H9 (cell line): Measurements from ENCODE around the gene DACT2. TPM values are rescaled to one million over a fixed set of nuclear protein-coding genes. Genes with fewer than 3 reads are reported as not detected.

Source experiments
- DNase-seq: peaks from one replicate; pipeline ENCODE4 v3.0.0-alpha.2; 2017
- H2AFZ ChIP-seq: one replicate; pipeline ENCODE4 v1.6.1; 2013; ENCODE audit warnings: mild to moderate bottlenecking, low read length, control low read depth, moderate library complexity
- H2AK5ac ChIP-seq: 2 replicates; pipeline ENCODE4 v1.6.1; 2013; ENCODE audit warnings: low read length, control low read depth, mixed read lengths; ENCODE audit not compliant: insufficient read length
- H2BK120ac ChIP-seq: one replicate; pipeline ENCODE4 v1.6.1; 2013; ENCODE audit warnings: low read depth, mild to moderate bottlenecking, low read length, control low read depth, inconsistent platforms; ENCODE audit not compliant: poor library complexity, severe bottlenecking
- H2BK12ac ChIP-seq: 2 replicates; pipeline ENCODE4 v1.6.1; 2013; ENCODE audit warnings: low read length, control low read depth, mixed read lengths, low read depth; ENCODE audit not compliant: insufficient read length
- H2BK15ac ChIP-seq: 2 replicates; pipeline ENCODE4 v1.6.1; 2013; ENCODE audit warnings: low read depth, low read length, control low read depth
- H2BK20ac ChIP-seq: one replicate; pipeline ENCODE4 v1.6.1; 2013; ENCODE audit warnings: low read depth, mild to moderate bottlenecking, low read length, control low read depth, inconsistent platforms; ENCODE audit not compliant: poor library complexity, severe bottlenecking
- H2BK5ac ChIP-seq: 2 replicates; pipeline ENCODE4 v1.6.1; 2013; ENCODE audit warnings: low read length, control low read depth, mixed read lengths; ENCODE audit not compliant: insufficient read length
- H3K14ac ChIP-seq: 2 replicates; pipeline ENCODE4 v1.6.1; 2013; ENCODE audit warnings: low read length, control low read depth; ENCODE audit not compliant: insufficient read depth
- H3K18ac ChIP-seq: 2 replicates; pipeline ENCODE4 v1.6.1; 2013; ENCODE audit warnings: low read depth, mild to moderate bottlenecking, mixed read lengths, low read length, control low read depth; ENCODE audit not compliant: insufficient read length
- H3K23ac ChIP-seq: 2 replicates; pipeline ENCODE4 v1.6.1; 2013; ENCODE audit warnings: low read length, control low read depth, mixed read lengths, low read depth; ENCODE audit not compliant: insufficient read length
- H3K23me2 ChIP-seq: 2 replicates; pipeline ENCODE4 v1.6.1; 2013; ENCODE audit warnings: low read depth, mild to moderate bottlenecking, mixed read lengths, low read length, control low read depth; ENCODE audit not compliant: insufficient read length, poor library complexity, severe bottlenecking
- H3K27ac ChIP-seq: 2 replicates; pipeline ENCODE4 v1.5.1; 2013; ENCODE audit warnings: low read length, control low read depth, mixed read lengths, low read depth; ENCODE audit not compliant: insufficient read length
- H3K27me3 ChIP-seq: 2 replicates; pipeline ENCODE4 v1.6.1; 2013; ENCODE audit warnings: low read length, control low read depth, inconsistent platforms; ENCODE audit not compliant: insufficient read depth
- H3K4ac ChIP-seq: 2 replicates; pipeline ENCODE4 v1.6.1; 2013; ENCODE audit warnings: low read depth, mild to moderate bottlenecking, control low read depth, inconsistent platforms, low read length, moderate library complexity
- H3K4me1 ChIP-seq: 2 replicates; pipeline ENCODE4 v1.6.1; 2013; ENCODE audit warnings: low read length, control low read depth, inconsistent platforms; ENCODE audit not compliant: insufficient read depth
- H3K4me2 ChIP-seq: 2 replicates; pipeline ENCODE4 v1.6.1; 2013; ENCODE audit warnings: low read length, control low read depth, mixed read lengths; ENCODE audit not compliant: insufficient read length, insufficient read depth
- H3K56ac ChIP-seq: 2 replicates; pipeline ENCODE4 v1.6.1; 2013; ENCODE audit warnings: low read depth, mild to moderate bottlenecking, mixed read lengths, low read length, control low read depth; ENCODE audit not compliant: insufficient read length
- H3K79me1 ChIP-seq: 2 replicates; pipeline ENCODE4 v1.6.1; 2013; ENCODE audit warnings: low read depth, mild to moderate bottlenecking, moderate library complexity, low read length, control low read depth, inconsistent platforms; ENCODE audit not compliant: insufficient read depth, poor library complexity, severe bottlenecking
- H3K79me2 ChIP-seq: 2 replicates; pipeline ENCODE4 v1.6.1; 2013; ENCODE audit warnings: low read length, control low read depth, inconsistent platforms; ENCODE audit not compliant: insufficient read depth
- H3K9ac ChIP-seq: 2 replicates; pipeline ENCODE4 v1.6.1; 2013; ENCODE audit warnings: low read length, control low read depth, mixed read lengths; ENCODE audit not compliant: insufficient read length; ENCODE audit errors: extremely low read depth
- H3K9me3 ChIP-seq: one replicate; pipeline ENCODE4 v1.6.1; 2013; ENCODE audit warnings: low read depth, low read length, inconsistent platforms; ENCODE audit not compliant: control insufficient read depth
- H3T11ph ChIP-seq: one replicate; pipeline ENCODE4 v1.6.1; 2013; ENCODE audit warnings: mild to moderate bottlenecking, low read length, control low read depth, inconsistent platforms
- H4K20me1 ChIP-seq: one replicate; pipeline ENCODE4 v1.6.1; 2013; ENCODE audit not compliant: control insufficient read depth, insufficient read length, insufficient read depth
- H4K5ac ChIP-seq: 2 replicates; pipeline ENCODE4 v1.6.1; 2013; ENCODE audit warnings: low read depth, mild to moderate bottlenecking, mixed read lengths, low read length, control low read depth; ENCODE audit not compliant: insufficient read length
- H4K8ac ChIP-seq: replicated peaks from 2 replicates; pipeline ENCODE4 v1.6.1; 2013; ENCODE audit warnings: low read length, control low read depth, mixed read lengths, low read depth; ENCODE audit not compliant: insufficient read length
- H4K91ac ChIP-seq: 2 replicates; pipeline ENCODE4 v1.6.1; 2013; ENCODE audit warnings: low read depth, mild to moderate bottlenecking, moderate library complexity, mixed read lengths, low read length, control low read depth; ENCODE audit not compliant: insufficient read length
- H3K27ac Mint-ChIP-seq, 3 experiments: 2 replicates in 2 of 3; 3 replicates in 1 of 3; pipeline ENCODE4 v1.8.0; 2020 to 2021; ENCODE audit warnings: mixed read lengths in 3 of 3, mild to moderate bottlenecking in 1 of 3, moderate library complexity in 1 of 3
- H3K27me3 Mint-ChIP-seq: 2 replicates; pipeline ENCODE4 v1.8.0; 2021; ENCODE audit warnings: low read depth, mild to moderate bottlenecking, moderate library complexity, mixed read lengths
- H3K36me3 Mint-ChIP-seq, 3 experiments: 2 replicates in 2 of 3; 3 replicates in 1 of 3; pipeline ENCODE4 v1.8.0; 2020 to 2021; ENCODE audit warnings: low read depth in 3 of 3, mixed read lengths in 3 of 3; ENCODE audit not compliant: insufficient read depth in 1 of 3
- H3K4me1 Mint-ChIP-seq, 2 experiments: 2 replicates each; pipeline ENCODE4 v1.8.0; 2020; ENCODE audit warnings: mixed read lengths in 2 of 2
- H3K4me3 Mint-ChIP-seq, 2 experiments: 2 replicates in 1 of 2; 3 replicates in 1 of 2; pipeline ENCODE4 v1.8.0; 2020 to 2021; ENCODE audit warnings: mild to moderate bottlenecking in 2 of 2, mixed read lengths in 2 of 2, moderate library complexity in 1 of 2
- H3K9me3 Mint-ChIP-seq, 2 experiments: 2 replicates in 1 of 2; 3 replicates in 1 of 2; pipeline ENCODE4 v1.8.0; 2020; ENCODE audit warnings: mild to moderate bottlenecking in 2 of 2, mixed read lengths in 2 of 2, moderate library complexity in 1 of 2
- CTCF ChIP-seq: fragments of 200-600 bp; sonication (generic); conservative IDR thresholded peaks from 3 replicates; pipeline ENCODE4 v1.8.0; 2021; ENCODE audit warnings: antibody characterized with exemption, mild to moderate bottlenecking
- WGBS: extraction: QIAGEN DNeasy Blood & Tissue Kit; methylation state at CpG from one replicate; pipeline ENCODE4 v1.1.7; 2013; ENCODE audit warnings: missing lambda C conversion rate, low lambda C conversion rate, mixed read lengths; ENCODE audit not compliant: insufficient read length; ENCODE audit errors: extremely low coverage; 5-methylcytosine and 5-hydroxymethylcytosine counted together
- total RNA-seq: library from RNA; stranded (reverse); gene quantifications from 2 replicates; pipeline ENCODE4 v1.2.1, GENCODE V29; 2021

Gene DACT2
- total RNA-seq, 1 experiment from 2014 or later: 1.8 TPM

- peak overlapping the region in 1 of 3 experiments; percentile 53; a peak in 1 of 7 replicates for H3K27ac Mint-ChIP-seq
- WGBS: no CpG with 5 or more reads among the region's 2 CpGs
- no peak for DNase-seq
- Histone ChIP-seq H2AFZ (no peak overlapping the region), H3K27ac (no peak overlapping the region), H4K8ac (no peak overlapping the region), H3K4me2 (no peak overlapping the region), H3K23me2 (no peaks in the 10 kb centered on the region), H3K4ac (no peak overlapping the region), H2BK15ac (no peak overlapping the region), H2BK5ac (no peak overlapping the region), H3K23ac (no peak overlapping the region), H2AK5ac (no peak overlapping the region), H3K79me1 (no peaks in the 10 kb centered on the region), H3K18ac (no peak overlapping the region), H2BK20ac (no peak overlapping the region), H3K9ac (no peak overlapping the region), H4K5ac (no peak overlapping the region), H2BK120ac (no peak overlapping the region), H2BK12ac (no peak overlapping the region), H4K91ac (no peak overlapping the region), H4K20me1 (no peaks in the 10 kb centered on the region), H3K27me3 (no peaks in the 10 kb centered on the region), H3K4me1 (no peaks in the 10 kb centered on the region), H3K14ac (no peak overlapping the region), H3K9me3 (no peaks in the 10 kb centered on the region), H3K56ac (no peak overlapping the region), H3T11ph (no peak overlapping the region), H3K79me2 (no peaks in the 10 kb centered on the region)
- H3K9me3 Mint-ChIP-seq: no peaks in the 10 kb centered on the region; a peak in 1 of 5 replicates
- H3K4me3 Mint-ChIP-seq: no peak overlapping the region
- peaks cover 6% of the 10 kb centered on the region for H3K27me3 Mint-ChIP-seq
- no peaks in the 10 kb centered on the region; a peak in 1 of 7 replicates for H3K36me3 Mint-ChIP-seq
- H3K4me1 Mint-ChIP-seq: peaks cover 9 to 14% of the 10 kb centered on the region in 2 experiments
- no peak for TF ChIP-seq CTCF
Observed at GRCh38 chr6:168344338-168344737, 24.8 kb upstream of the DACT2 start.
